ENCODE measurements around the gene ZBTB7C. TPM values are rescaled to one million over a fixed set of nuclear protein-coding genes. Genes with fewer than 3 reads are reported as not detected.

ZBTB7C gene
- total RNA-seq, 1 donor from 2014 or later = not detected

DNA sequence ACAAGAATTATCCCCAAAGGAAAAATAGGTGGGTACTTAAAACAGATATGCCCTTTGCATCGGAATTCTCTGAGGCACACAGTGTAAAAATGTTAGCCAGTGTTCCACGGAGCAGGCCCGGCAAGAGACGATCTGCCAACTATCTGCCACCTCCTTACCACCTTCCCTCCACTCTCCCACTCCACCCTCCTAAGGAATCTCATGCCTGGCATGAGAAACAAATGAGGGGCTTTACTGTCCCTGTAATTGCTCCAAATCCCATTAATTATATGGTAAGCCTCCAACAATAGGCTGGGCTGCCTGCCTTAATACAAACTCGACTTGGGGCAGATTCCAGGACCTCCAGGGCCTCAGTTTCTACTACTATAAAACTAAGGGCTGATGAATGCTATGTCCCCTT, 102.3 kb downstream of the ZBTB7C start:
- ATAC-seq (ENCODE audit: low read depth) (no peak), DNase-seq (no peak)
- Mint-ChIP-seq H3K27ac (no peak overlapping the region), H3K4me3 (no peak overlapping the region), H3K4me1 (no peaks in the 10 kb centered on the region), H3K36me3 (ENCODE audit: low read depth) (no peaks in the 10 kb centered on the region), H3K9me3 (no peaks in the 10 kb centered on the region), H3K27me3 (no peaks in the 10 kb centered on the region)
- intact Hi-C loops (cut with micrococcal nuclease) = no loop called here
- ChIA-PET CTCF (no interaction called here), POLR2A (no interaction called here)
- TF ChIP-seq, protein P1, sequence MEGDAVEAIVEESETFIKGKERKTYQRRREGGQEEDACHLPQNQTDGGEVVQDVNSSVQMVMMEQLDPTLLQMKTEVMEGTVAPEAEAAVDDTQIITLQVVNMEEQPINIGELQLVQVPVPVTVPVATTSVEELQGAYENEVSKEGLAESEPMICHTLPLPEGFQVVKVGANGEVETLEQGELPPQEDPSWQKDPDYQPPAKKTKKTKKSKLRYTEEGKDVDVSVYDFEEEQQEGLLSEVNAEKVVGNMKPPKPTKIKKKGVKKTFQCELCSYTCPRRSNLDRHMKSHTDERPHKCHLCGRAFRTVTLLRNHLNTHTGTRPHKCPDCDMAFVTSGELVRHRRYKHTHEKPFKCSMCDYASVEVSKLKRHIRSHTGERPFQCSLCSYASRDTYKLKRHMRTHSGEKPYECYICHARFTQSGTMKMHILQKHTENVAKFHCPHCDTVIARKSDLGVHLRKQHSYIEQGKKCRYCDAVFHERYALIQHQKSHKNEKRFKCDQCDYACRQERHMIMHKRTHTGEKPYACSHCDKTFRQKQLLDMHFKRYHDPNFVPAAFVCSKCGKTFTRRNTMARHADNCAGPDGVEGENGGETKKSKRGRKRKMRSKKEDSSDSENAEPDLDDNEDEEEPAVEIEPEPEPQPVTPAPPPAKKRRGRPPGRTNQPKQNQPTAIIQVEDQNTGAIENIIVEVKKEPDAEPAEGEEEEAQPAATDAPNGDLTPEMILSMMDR (IDR thresholded peaks at IDR 0.05) = no peak

DNA sequence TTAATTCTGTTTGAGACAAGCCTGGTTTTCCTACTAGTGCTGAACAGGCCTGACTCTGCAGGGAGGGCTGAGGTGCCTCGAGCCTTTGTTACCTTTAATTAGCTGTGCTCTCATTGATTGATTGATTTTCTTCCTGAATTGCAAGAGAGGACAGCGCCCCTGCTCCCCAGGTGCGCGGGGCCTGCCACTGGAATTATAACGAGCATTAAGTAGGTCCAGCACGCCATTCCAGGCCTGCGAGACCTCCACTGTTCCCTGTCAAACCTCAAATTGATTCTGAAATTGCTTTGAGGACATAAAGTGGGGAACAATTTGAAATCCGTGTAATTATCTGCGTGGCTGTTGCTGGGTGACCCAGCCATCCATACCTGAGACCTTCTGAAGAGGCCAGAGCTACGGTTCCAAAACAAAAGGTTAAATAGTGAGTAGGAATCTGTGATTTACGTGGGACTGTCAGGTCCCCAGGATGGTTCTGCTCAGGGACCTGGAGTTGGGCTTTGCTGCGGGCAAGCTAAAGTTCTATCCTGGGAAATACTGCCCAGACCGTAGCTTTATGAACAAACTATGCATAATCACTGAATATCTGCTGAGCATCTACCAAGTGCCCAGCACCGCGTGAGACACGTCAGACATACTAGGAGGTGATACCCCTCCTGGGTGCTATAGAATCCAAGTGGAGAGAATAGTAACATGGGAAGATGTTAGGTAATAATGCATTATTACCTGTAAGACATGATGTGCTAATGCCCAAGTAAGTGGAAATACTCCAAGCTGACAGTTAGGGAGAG, 104.1 kb downstream of the ZBTB7C start:
- Mint-ChIP-seq H3K27ac (no peak overlapping the region), H3K4me1 (no peaks in the 10 kb centered on the region), H3K4me3 (no peak overlapping the region), H3K9me3 (no peaks in the 10 kb centered on the region), H3K27me3 (no peaks in the 10 kb centered on the region), H3K36me3 (ENCODE audit: low read depth) (no peaks in the 10 kb centered on the region)
- intact Hi-C loops (cut with micrococcal nuclease) = no loop called here
- POLR2A ChIA-PET = no interaction called here
- ATAC-seq (ENCODE audit: low read depth) = no peak
- no peak for DNase-seq
- TF ChIP-seq, protein P1 (IDR thresholded peaks at IDR 0.05) = no peak
- CTCF ChIA-PET = no interaction called here

DNA sequence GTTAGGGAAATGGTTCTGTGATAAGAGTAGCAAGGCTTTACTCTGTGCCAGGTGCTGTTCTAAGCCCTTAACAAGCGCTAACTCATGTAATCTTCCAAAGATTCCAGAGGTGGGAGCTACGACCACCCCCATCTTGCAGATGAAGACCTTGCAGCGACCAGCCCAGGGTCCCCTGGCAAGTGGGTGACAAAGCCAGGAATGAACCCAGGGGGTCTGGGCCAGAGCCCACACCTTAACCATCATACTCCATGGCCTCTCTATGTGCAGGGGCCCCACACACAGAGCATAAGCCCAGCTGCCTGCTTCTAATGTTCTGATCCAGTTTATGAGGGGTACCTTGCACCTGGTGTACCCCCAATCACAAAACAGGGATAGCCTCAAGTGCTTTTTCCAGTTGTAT, 105.3 kb downstream of the ZBTB7C start:
- POLR2A ChIA-PET = no interaction called here
- no peak overlapping the region for H3K27ac Mint-ChIP-seq
- no peak for DNase-seq
- intact Hi-C loops (cut with micrococcal nuclease) = no loop called here
- ATAC-seq (ENCODE audit: low read depth) = no peak
- no peaks in the 10 kb centered on the region for H3K27me3 Mint-ChIP-seq
- H3K4me3 Mint-ChIP-seq = no peak overlapping the region
- TF ChIP-seq, protein P1 (IDR thresholded peaks at IDR 0.05) = no peak
- H3K36me3 Mint-ChIP-seq (ENCODE audit: low read depth) = no peaks in the 10 kb centered on the region
- H3K9me3 Mint-ChIP-seq = no peaks in the 10 kb centered on the region
- no peaks in the 10 kb centered on the region for H3K4me1 Mint-ChIP-seq
- CTCF ChIA-PET = no interaction called here

DNA sequence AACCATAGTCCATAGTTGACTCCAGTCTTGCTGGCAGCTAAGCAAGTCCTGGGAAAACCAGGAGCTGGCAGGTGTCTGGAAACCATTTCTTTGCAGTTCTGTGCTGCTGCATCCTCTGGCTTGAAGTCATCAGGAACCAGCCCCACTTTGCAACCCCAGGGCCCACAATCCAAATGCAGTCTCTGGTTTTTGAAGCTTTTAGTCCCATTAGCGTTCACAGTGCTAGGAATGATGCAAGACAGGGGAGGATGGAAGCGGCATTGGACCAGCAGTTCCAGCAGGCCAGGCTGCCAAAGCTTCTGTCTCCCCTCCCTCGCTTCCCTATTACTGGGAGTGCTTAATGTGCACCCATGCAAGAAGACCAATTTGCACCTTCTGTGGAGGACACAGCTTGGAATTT, 106.4 kb downstream of the ZBTB7C start:
- no peak overlapping the region for H3K27ac Mint-ChIP-seq
- H3K4me1 Mint-ChIP-seq = no peaks in the 10 kb centered on the region
- H3K9me3 Mint-ChIP-seq = no peaks in the 10 kb centered on the region
- H3K4me3 Mint-ChIP-seq = no peak overlapping the region
- ATAC-seq (ENCODE audit: low read depth) (no peak), DNase-seq (no peak)
- no peaks in the 10 kb centered on the region for H3K36me3 Mint-ChIP-seq (ENCODE audit: low read depth)
- intact Hi-C loops (cut with micrococcal nuclease) = no loop called here
- ChIA-PET POLR2A (no interaction called here), CTCF (no interaction called here)
- no peaks in the 10 kb centered on the region for H3K27me3 Mint-ChIP-seq
- TF ChIP-seq, protein P1 (IDR thresholded peaks at IDR 0.05) = no peak

DNA sequence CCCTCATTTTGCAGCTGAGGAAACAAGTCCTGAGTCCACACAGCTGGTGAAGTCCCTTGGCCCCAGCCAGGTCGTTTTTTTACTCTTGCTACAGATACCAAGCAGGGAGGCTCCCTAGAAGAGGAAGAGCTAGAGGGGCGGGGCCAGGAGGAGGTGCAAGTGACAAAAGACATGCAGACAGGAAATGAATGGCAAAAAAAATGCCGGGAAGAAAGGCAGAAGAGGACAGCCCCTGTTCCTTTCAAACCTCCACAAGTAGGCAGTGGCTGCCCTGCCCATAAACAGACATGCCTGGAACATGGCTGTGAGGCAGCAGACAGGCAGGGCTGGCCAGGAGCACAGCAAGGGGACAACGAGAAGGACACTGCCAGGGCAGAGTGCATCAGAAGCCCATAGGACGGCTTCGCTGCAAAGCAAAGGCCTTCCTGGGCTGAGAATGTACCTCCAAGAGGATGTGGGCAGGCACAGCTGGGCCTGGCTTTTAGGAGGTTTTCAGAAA, 108.7 kb downstream of the ZBTB7C start:
- TF ChIP-seq, protein P1 (IDR thresholded peaks at IDR 0.05) = no peak
- no peak overlapping the region for H3K4me3 Mint-ChIP-seq
- intact Hi-C loops (cut with micrococcal nuclease) = no loop called here
- ATAC-seq (ENCODE audit: low read depth) = no peak
- H3K27ac Mint-ChIP-seq = no peak overlapping the region
- H3K4me1 Mint-ChIP-seq = no peaks in the 10 kb centered on the region
- POLR2A ChIA-PET = no interaction called here
- H3K9me3 Mint-ChIP-seq = no peaks in the 10 kb centered on the region
- DNase-seq = no peak
- H3K36me3 Mint-ChIP-seq (ENCODE audit: low read depth) = no peaks in the 10 kb centered on the region
- H3K27me3 Mint-ChIP-seq = no peaks in the 10 kb centered on the region
- CTCF ChIA-PET = no interaction called here

Data from activated B cell treated with CpG ODN at 0.5 μM for 24 hours (primary cell).